ENCODE results near the gene CDH4.

The CDH4 gene

DNA sequence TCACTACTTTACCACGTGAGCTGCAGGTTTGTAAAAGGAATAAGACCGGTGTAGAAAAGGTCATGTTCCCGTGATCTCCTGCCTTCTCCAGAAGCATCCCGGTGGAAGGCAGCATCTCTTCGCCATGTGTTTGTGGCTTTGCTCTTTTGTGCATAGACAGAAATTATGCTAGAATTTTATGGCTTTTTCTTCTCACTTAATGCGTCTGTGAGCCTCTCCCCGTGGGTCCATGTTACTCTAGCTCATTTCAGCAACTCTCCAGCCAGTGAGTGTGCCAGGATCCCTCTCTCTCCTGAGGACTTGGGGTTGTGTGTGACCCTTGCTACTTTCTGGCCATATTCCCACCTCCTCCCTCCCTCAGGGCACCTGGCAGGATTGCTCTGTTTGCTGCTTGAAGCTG is 289.5 kb downstream of the CDH4 start:
- DNase-seq: no peak

DNA sequence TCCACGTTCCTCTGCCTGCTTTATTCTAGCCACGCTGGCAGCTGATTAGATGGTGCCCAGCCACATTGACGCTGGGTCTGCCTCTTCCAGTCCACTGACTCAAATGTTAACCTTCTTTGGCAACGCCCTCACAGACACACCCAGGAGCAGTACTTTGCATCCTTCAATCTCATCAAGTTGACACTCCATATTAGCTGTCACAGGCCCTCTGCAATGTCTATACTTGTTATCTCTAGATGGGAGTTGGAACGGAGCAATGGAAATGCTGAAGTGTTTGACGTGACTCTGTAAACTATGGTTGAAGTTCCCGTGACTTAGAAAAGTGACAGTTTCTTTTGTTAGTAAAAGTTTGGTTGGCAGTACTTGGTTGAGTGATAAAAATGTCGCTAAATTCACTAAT is 291.0 kb downstream of the CDH4 start:
- no peak for DNase-seq

DNA sequence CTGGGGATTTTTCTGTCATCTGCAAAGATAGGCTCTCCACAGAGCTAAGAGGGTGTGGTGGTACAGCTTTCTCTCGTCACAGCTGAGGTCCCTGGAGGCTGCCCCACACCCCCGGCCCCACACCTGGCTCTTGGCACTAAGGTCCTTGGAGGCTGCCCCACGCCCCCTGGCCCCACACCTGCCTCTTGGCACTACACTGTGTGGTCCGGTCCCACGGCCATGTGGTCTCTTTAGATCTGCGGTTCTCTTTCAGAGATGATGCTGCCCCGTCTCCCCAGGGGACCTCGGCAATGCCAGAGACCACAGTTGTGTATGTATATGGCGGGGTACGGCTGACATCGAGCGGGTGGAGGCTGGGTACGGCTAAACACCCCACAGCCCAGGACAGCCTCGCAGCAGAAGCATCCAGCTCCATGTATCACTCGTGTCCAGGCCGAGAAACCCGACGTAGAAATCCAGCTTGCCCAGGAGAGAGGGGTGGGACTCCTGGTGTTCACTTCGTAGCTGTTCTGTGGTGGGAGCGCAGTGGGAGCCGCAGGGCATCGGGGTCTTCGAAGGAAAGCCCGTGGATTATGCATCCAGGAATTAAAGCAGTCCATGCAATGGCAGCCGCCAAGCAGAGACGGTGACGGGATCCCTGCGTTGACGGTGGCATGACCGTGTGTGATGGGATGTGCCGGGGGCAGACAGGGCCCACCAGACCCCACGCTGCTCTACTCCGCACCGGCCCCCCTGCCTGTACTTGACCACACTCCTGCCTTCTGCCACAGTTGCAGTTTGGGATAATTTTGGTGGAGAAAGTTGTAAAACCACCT is 292.1 kb downstream of the CDH4 start:
- DNase-seq: no peak

- DNase-seq: no peak
Measured at GRCh38 chr20:61544910-61545889, 293.1 kb downstream of the CDH4 start.

DNA sequence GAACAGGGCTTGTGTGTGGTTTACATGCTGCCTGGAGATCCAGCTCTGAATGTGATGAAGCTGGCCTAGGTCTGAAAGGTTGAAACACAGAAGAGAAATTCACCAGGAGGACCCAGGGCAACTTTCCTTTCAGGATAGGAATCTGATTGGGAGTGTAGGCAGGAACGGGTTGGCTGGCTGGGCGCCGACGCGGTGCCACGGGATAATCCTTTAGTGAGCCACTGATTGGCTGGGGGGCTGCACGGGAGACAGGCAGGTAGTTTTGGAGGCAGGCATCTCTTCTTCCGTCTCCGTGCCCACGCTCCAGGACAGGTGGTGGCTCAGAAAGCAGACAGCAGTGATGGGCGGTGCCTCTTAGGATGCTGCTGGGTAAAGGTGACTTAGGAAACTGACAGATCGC is 294.6 kb downstream of the CDH4 start:
- DNase-seq: no peak

DNA sequence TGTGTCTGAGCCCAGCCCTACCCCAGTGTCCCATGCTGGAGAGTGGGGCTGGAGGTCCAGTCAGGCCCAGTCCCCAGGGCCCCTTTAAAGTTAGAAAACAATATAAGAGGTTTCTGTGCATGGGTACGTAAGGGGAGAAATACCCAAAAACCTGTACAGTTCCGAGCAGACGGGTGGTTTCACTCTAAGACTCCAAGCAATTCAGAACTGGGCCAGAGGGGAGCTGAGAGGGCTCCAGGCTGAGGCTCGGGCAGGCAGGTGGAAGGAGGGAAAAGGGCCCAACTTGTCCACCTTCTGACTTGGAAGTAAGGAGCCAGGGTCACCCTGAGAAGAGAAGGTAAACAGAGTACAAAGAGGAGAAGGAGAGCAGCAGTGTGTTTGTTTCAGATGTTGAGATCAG is 296.0 kb downstream of the CDH4 start:
- DNase-seq: no peak

DNA sequence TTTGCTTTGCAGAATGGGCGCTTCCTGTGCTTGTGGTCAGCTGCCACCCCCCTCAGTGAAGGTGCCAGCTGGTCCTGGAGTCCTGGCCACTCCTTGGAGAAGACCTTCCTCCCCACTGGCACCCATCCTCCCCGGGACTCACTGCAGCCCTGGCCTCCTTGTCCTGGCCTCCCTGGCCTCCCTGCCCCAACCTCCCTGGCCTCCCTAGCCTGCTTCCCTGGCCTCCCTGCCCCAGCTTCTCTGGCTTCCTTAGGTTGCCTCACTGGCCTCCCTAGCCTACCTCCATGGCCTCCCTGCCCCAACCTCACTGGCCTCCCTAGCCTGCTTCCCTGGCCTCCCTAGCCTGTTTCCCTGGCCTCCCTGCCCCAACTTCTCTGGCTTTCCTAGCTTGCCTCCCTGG is 297.8 kb downstream of the CDH4 start:
- no peak for DNase-seq

DNA sequence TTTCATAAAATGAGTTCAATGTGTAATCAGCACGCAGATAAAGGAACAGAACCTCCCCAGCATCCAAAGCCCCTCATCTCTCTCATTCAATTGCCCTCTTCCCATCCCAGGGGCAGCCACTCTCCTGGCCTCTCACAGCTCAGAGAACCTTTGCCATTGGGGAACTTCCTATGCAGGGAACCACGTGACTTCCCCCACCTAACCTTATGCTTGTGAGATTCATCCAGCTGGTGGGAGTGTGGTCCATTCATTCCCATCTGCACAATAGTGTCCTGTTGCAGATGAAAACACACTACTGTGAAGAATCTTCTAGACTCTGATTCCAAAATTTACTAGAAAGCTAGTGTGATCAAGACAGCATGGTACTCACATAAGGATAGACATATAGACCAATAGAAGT is 299.3 kb downstream of the CDH4 start:
- DNase-seq: no peak

- no peak for DNase-seq
Measured at GRCh38 chr20:61554617-61555016, 302.6 kb downstream of the CDH4 start.

DNA sequence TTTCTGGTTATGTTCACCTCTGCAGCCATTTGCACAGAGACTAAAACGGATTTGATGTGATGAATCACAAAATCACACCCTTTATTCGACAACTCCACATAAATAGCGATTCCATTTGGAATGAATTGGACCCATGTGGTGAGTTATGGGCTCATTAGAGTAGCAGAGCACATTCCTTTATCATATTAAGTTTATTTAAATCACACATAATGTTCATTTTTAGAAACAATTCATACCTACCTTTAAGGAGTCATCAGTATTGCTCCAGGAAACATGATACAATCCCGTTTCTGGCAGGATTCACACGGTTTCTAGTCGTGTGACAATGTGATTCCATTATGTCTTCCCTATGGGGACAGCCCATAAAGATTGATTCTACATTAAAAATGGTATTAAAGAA is 303.5 kb downstream of the CDH4 start:
- no peak for DNase-seq

DNA sequence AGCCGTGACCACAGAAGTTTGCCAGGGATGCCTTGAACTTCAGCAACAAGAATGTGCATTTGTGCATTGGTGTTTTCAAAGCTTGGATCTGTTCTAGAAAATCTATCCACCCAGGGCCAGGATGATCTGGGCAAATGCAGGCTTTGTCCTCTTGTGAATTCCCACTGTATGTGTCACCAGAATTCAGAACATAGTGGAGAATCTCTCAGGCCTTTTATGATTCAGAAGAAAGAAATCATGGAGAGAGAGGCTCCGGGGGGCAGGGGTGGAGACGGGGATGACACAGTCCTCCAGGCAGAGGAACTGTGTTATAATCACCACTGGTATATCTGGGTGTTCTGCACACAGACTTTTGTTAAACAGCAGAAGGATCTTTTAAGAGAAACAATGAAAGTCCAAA is 304.1 kb downstream of the CDH4 start:
- DNase-seq: no peak

GRCh38 chr20:61556673-61557072 is 304.6 kb downstream of the CDH4 start:
- DNase-seq: no peak

DNA sequence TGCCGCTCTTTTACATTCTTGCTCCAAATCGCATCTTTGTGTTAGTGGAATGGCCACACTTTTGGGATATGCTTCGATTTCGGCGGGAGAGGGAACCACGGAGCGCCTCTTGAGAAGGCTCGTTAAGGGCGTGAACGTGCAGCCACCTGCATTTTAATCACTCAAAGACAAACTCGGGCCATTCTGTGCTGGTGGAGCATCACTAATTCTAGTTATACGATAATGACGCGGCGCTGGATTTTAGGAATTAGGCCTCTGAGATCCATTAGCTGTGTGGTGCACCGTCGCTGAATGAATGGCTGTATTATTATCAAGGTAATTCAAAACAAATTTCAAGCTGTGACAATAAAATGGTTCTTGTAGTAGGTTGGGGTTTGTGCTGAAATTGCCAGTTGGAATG is 305.6 kb downstream of the CDH4 start:
- DNase-seq: no peak

GRCh38 chr20:61558726-61559125 is 306.7 kb downstream of the CDH4 start:
- no peak for DNase-seq

DNA sequence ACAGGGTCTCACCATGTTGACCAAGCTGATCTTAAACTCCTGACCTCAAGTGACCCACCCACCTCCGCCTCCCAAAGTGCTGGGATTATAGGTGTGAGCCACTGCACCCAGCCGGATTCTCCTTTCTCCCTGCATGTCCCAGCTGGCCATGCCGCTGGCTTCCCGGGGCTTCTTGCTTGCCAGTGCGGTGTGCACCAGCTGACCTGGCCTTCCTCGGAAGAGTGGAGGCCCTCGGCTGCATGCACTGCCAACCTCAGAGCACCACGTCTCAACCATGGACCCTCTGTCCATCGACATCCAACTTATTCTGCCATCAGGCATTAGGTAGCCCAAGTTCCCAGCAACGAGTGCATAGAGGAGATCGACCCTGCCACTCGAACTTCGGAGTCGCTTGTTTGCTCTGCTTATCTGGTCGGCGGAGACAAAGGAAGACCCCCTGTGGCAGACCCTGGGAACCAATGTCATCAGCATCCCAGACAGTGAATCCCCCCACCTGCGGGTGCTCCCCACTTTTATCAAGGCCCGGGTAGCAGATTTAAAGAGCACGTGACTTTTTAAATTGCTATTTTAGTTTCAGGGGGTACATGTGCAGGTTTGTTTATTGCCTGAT is 307.8 kb downstream of the CDH4 start:
- no peak for DNase-seq

DNA sequence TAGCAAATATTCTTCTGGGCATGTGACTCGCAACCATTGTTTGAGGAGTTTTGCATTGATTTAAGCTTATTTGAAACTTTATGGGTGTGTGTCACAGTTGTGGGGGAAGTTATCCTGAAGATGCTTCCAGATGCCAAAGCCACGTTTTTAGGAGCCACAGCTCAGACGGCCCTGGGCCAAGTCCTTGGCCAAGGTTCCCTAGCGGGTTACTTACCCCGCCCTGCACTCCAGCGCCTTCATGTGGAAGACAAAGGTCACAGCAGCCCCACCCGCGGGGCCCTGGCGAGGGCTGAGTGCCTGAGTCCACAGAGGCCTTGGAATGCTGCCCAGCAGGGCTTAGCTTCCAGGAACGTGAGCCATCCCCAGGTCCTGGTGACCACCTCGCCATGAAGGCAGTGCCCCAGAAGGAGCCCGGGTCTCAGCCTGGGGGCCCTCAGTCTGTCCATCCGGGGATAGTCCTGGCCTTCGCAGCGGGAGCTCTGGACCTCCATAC is 308.3 kb downstream of the CDH4 start:
- DNase-seq: no peak

GRCh38 chr20:61561111-61561830 is 309.2 kb downstream of the CDH4 start:
- DNase-seq: no peak

- DNase-seq: no peak
Measured at GRCh38 chr20:61562491-61562890, 310.4 kb downstream of the CDH4 start.

DNA sequence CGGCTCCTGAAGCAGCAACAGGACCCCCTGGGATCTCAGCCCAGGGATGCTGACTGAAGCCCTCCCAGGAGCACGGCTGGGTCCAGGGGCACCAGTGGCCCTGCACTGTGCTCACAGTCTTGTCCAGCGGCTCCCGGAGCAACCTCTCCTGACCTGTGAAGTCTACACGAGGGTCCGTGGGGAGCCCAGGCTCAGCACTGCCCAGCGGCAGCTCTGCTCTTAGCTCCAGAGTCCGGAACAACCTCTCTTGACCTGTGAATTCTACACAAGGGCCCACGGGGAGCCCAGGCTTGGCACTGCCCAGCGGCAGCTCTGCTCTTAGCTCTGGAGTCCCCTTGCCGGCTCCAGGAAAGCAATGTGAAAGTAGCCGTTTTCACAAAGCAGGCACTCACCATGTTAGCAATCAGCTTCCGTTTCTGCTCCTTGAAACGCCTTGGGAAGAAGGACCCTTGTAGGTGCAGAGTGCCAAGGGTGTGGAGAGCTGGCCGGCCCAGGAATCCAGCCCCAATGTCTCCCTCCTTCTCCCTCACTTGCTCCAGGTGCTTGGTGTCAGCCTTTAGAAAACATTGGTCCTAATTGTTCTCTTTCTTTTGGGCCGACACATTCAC is 310.9 kb downstream of the CDH4 start:
- no peak for DNase-seq

DNA sequence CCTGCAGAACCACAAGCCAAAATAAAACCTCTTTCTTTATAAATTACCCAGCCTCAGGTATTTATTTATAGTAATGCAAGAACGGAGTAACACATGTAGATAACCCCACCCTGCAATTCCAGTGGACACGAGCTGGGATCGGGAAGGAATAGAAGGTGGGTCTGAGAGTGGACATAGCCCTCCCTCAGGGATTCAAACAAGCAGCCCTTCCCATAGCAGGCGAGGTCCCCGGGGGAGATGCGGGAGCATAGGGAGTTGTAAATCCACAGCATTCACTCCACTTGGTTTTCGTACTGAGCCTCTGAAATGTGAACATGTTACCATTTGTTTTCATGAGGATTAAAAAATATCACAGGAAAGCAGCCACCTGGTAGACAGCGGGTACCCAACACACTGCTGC is 312.6 kb downstream of the CDH4 start:
- DNase-seq: no peak

DNA sequence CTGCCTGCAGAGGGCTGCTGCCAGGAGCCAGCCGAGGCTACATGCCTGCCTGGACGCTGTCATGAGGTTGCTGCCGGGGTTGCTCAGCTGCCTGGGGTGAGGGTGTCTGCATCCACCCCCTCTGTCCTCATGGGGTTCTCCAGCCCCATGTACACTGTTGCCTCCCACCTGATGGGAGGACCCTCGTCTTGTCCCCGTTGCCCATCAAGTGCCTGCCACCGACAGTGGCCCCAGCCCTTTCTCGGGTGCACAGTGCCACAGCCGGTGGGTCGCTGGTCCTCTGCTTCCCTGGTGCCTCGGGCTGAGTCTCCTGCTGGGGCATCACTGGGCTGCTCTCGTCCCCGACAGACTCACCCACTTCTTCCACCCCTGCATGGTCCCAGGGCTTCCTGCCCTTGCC is 313.7 kb downstream of the CDH4 start:
- no peak for DNase-seq

DNA sequence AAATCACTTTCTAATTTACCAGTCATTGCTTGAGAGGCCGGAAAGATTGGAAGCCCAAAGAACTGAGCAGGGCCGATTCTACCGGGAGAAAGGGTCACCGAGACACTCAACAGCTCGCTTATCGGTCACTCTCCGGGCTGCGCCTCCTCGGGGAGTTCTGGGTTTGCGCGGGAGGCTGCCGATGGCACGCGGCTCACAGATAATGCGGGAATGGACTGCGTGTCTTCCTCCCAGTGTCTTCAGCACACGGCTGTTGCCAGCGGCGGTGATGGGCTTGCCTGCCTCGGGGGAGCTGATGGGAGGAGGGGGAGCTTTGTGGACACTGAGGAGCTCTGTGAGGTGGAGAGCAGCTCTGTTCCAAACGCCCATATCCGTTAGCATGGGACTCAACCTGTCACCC is 314.6 kb downstream of the CDH4 start:
- DNase-seq: no peak

Data from CD4-positive, alpha-beta T cell treated with Interleukin-17A for 1 hour (primary cell).